ENCODE measurements around the gene MED13L. TPM values are rescaled to one million over a fixed set of nuclear protein-coding genes. Genes with fewer than 3 reads are reported as not detected.
"Not testable (repeated sequence)": the region's sequence is repeated elsewhere in the genome, so short reads cannot be mapped to it uniquely, and the experiment has no call there.

MED13L gene
- total and polyA plus RNA-seq, 8 donors: 92.4 to 123 (median 97.0) TPM

DNA sequence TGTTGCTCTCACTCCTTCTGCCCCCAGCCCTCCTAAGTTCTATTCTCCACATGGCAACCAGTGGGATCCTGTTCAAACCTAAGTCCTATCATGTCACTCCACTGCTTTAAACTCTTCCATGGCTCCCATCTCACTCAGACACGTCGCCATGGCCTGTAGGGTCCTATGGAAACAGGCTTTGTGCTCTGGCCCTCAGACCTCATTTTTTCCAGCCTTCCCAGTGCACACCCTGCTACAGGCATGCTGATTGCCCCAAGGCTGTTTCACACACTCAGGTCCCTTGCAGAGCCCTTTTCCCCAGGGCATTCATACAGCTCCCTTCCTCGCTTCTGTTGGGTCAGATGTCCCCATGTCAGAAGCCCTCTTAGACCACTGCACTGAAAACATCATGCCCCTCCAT, 11.2 kb upstream of the MED13L start:
- intact Hi-C loops (cut with DNase I): no loop called here
- DNase-seq (no peak), ATAC-seq (no peak)
- no peaks in the 10 kb centered on the region for H3K27me3 ChIP-seq
- H3K4me1 ChIP-seq: peaks cover 1 to 11% of the 10 kb centered on the region in 2 donors
- no peak for TF ChIP-seq CTCF (IDR thresholded peaks at IDR 0.05)
- H3K9me3 ChIP-seq: no peaks in the 10 kb centered on the region
- H3K27ac ChIP-seq: no peak overlapping the region
- no peaks in the 10 kb centered on the region for H3K36me3 ChIP-seq
- no peak overlapping the region for H3K4me3 ChIP-seq

DNA sequence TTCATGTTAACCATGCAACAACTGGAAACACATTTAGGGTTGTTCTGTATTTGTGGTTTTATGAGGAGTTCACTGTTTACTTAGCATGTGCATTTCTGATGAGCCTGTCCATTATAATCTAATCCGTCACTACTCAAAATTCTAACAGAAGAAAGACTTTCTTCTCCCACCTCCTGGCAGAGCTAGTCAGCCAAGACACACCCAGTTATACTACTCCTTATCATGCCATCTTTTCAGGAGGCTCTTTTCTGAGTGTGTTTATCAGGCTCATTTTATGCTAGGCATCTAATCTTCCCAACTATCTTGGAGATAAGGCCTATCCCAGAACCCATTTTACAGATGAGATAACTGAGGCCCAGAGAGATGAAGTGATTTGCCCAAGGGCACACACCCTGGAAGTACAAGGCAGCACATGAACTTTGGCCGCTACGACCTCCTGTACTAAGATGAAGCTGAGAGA, 10.4 kb upstream of the MED13L start:
- Histone ChIP-seq H3K4me1 (peaks cover 0 to 17% of the 10 kb centered on the region in 2 donors), H3K9me3 (no peaks in the 10 kb centered on the region), H3K4me3 (no peak overlapping the region), H3K27ac (no peak overlapping the region), H3K27me3 (no peaks in the 10 kb centered on the region), H3K36me3 (no peaks in the 10 kb centered on the region)
- no peak for TF ChIP-seq CTCF (IDR thresholded peaks at IDR 0.05)
- intact Hi-C loops (cut with DNase I): no loop called here
- DNase-seq (no peak), ATAC-seq (no peak)

- Histone ChIP-seq H3K9me3 (no peaks in the 10 kb centered on the region), H3K4me1 (peaks cover 0 to 43% of the 10 kb centered on the region in 2 donors), H3K27ac (peak overlapping the region in 1 of 2 donors; percentile 73), H3K4me3 (no peak overlapping the region), H3K36me3 (no peaks in the 10 kb centered on the region), H3K27me3 (no peaks in the 10 kb centered on the region)
- TF ChIP-seq CTCF (IDR thresholded peaks at IDR 0.05): no peak
- peak; percentile 18 for ATAC-seq
- DNase-seq: no peak
- intact Hi-C loops (cut with DNase I): no loop called here
These were observed 6.9 kb upstream of the MED13L start for GRCh38 chr12:116284396-116284795.

- intact Hi-C loops (cut with DNase I); ATAC-seq; H3K9me3 ChIP-seq; DNase-seq; H3K36me3 ChIP-seq; H3K4me3 ChIP-seq; H3K27me3 ChIP-seq: not testable (repeated sequence)
- Histone ChIP-seq H3K27ac (peak overlapping the region in 1 of 2 donors; percentile 73), H3K4me1 (peaks cover 0 to 46% of the 10 kb centered on the region in 2 donors)
These were observed 6.4 kb upstream of the MED13L start for GRCh38 chr12:116283881-116284280.

GRCh38 chr12:116282371-116283286, 5.1 kb upstream of the MED13L start:
- Histone ChIP-seq H3K4me3 (no peak overlapping the region), H3K36me3 (no peaks in the 10 kb centered on the region), H3K4me1 (peaks cover 0 to 53% of the 10 kb centered on the region in 2 donors), H3K27me3 (no peaks in the 10 kb centered on the region), H3K27ac (peak overlapping the region; percentile 8 to 60), H3K9me3 (no peaks in the 10 kb centered on the region)
- no peak for TF ChIP-seq CTCF (IDR thresholded peaks at IDR 0.05)
- no peak for DNase-seq
- intact Hi-C loops (cut with DNase I): no loop called here
- no peak for ATAC-seq

Measured in left lung (tissue), 10 donors.